Regular cardiac myocyte (primary cell): ENCODE data around the gene EFHC2. TPM values are rescaled to one million over a fixed set of nuclear protein-coding genes. Genes with fewer than 3 reads are reported as not detected.

Experiments used
- total RNA-seq: library from RNA; depleted of rRNA; stranded (reverse); fragments of >200 nt; gene quantifications from 2 replicates; pipeline ENCODE4 v1.2.3, GENCODE V29; 2014

Gene EFHC2, protein sequence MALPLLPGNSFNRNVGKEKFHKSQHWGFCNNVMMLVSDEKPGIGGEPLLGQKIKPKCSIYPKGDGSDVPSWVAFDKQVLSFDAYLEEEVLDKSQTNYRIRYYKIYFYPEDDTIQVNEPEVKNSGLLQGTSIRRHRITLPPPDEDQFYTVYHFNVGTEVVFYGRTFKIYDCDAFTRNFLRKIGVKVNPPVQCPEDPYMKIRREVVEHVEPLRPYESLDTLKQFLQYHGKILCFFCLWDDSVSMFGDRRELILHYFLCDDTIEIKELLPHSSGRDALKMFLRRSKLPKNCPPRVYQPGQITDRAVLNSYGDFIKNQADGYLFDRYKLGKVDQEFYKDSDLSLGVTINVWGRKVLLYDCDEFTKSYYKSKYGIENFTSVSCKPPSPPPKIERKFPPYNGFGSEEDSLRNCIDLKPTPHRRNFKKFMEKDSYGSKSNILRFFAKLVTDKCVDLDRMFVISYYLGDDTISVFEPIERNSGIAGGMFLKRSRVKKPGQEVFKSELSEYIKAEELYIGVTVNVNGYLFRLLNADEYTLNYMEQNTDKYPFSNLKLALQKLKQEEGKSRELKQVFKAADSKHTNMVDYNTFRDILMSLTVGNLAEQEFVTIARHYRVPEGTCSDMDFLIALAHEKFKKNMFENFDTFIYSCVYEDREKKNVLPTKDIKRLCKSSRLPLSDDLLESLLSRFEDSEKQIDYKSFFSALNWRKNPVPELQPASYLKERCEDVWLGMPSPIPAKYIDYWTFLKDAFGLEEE
- total RNA-seq, result 0.28 TPM in 1 of 2 replicates, not detected in the other

GRCh38 chrX:44343412-44344141 lies at the start of gene EFHC2:
Gene EFHC2, minus strand, starts transcription at chrX:44343672. Its CDS starts 84 bp downstream, at chrX:44343588.

Other genes starting within 250 kb of the EFHC2 start
- gene FUNDC1, start 199.2 kb upstream of the EFHC2 start, total RNA-seq, result 13.2 and 15.0 TPM in 2 replicates